IMR-90 (cell line): ENCODE data around the gene CREB1. TPM values are rescaled to one million over a fixed set of nuclear protein-coding genes. Genes with fewer than 3 reads are reported as not detected.
A peak's percentile ranks its signal among the peaks of the same experiment; 100 is the strongest.

ENCODE experiments used
- ATAC-seq: fragments of 200-7000 bp; cut with Tn5 transposase; 2 replicates; pipeline ENCODE4 v1.9.1; 2020; ENCODE audit warnings: low read depth, mild to moderate bottlenecking, moderate library complexity
- BruUV-seq: library from RNA; stranded (reverse); fragments of 400-500 nt; replicated peaks from 2 replicates; lab custom pipeline; 2021; lab: Mats Ljungman, UMichigan
- CTCF ChIA-PET: fragments of 300-600 bp; formaldehyde crosslinking; extraction: SDS; loops from one replicate; lab custom pipeline; 2021; ENCODE audit warnings: antibody characterized with exemption; lab: Yijun Ruan, JAX
- POLR2A ChIA-PET: fragments of 300-600 bp; sonication (Branson Sonifier 250); formaldehyde crosslinking; loops from one replicate; lab custom pipeline; 2022; ENCODE audit warnings: antibody characterized with exemption; ENCODE audit not compliant: unreplicated experiment; lab: Charles Lee
- DNase-seq: peaks from one replicate; pipeline ENCODE4 v3.0.0; 2013
- H2AFZ ChIP-seq: replicated peaks from 2 replicates; pipeline ENCODE3; 2013; ENCODE audit warnings: low read length, mild to moderate bottlenecking; ENCODE audit not compliant: poor library complexity
- H2AK5ac ChIP-seq: 2 replicates; pipeline ENCODE4 v1.6.1; 2013; ENCODE audit warnings: low read depth, low read length, inconsistent platforms
- H2AK9ac ChIP-seq: replicated peaks from 2 replicates; pipeline ENCODE3; 2013; ENCODE audit warnings: mild to moderate bottlenecking, low read depth, low read length, moderate library complexity; ENCODE audit not compliant: poor library complexity
- H2BK120ac ChIP-seq: 2 replicates; pipeline ENCODE4 v1.6.1; 2013; ENCODE audit warnings: low read depth, low read length, inconsistent platforms
- H2BK15ac ChIP-seq: 3 replicates; pipeline ENCODE4 v1.6.1; 2013; ENCODE audit warnings: low read depth, low read length, inconsistent platforms
- H2BK20ac ChIP-seq: 2 replicates; pipeline ENCODE4 v1.6.1; 2013; ENCODE audit warnings: low read depth, mild to moderate bottlenecking, inconsistent platforms, low read length, moderate library complexity
- H2BK5ac ChIP-seq: 2 replicates; pipeline ENCODE4 v1.6.1; 2013; ENCODE audit warnings: mild to moderate bottlenecking, low read depth, low read length, inconsistent platforms; ENCODE audit not compliant: poor library complexity, severe bottlenecking
- H3K14ac ChIP-seq: replicated peaks from 2 replicates; pipeline ENCODE4 v1.6.1; 2013; ENCODE audit warnings: low read depth, low read length, inconsistent platforms
- H3K18ac ChIP-seq: 2 replicates; pipeline ENCODE4 v1.6.1; 2013; ENCODE audit warnings: low read depth, low read length, control low read depth
- H3K23ac ChIP-seq: 2 replicates; pipeline ENCODE4 v1.6.1; 2013; ENCODE audit warnings: low read depth, low read length, inconsistent platforms
- H3K27ac ChIP-seq: 2 replicates; pipeline ENCODE4 v1.5.1; 2013; ENCODE audit warnings: mild to moderate bottlenecking, control low read depth, low read length; ENCODE audit not compliant: insufficient read depth
- H3K27me3 ChIP-seq: 2 replicates; pipeline ENCODE4 v1.6.1; 2013; ENCODE audit warnings: low read length; ENCODE audit not compliant: control insufficient read depth, insufficient read depth
- H3K36me3 ChIP-seq: 2 replicates; pipeline ENCODE4 v1.6.1; 2013; ENCODE audit warnings: low read length, mixed read lengths; ENCODE audit not compliant: control insufficient read depth, insufficient read depth
- H3K4ac ChIP-seq: 2 replicates; pipeline ENCODE4 v1.6.1; 2013; ENCODE audit warnings: low read depth, low read length, inconsistent platforms
- H3K4me1 ChIP-seq: 2 replicates; pipeline ENCODE4 v1.6.1; 2013; ENCODE audit warnings: low read length, mixed read lengths; ENCODE audit not compliant: control insufficient read depth, insufficient read depth
- H3K4me2 ChIP-seq: 2 replicates; pipeline ENCODE4 v1.6.1; 2013; ENCODE audit warnings: low read depth, mild to moderate bottlenecking, control low read depth, low read length, moderate library complexity
- H3K4me3 ChIP-seq: 2 replicates; pipeline ENCODE4 v1.5.1; 2013; ENCODE audit warnings: low read depth, mild to moderate bottlenecking, control low read depth, low read length, moderate library complexity; ENCODE audit not compliant: insufficient read depth
- H3K56ac ChIP-seq: 2 replicates; pipeline ENCODE4 v1.6.1; 2013; ENCODE audit warnings: low read length, inconsistent platforms; ENCODE audit not compliant: insufficient read depth; ENCODE audit errors: extremely low read depth
- H3K79me1 ChIP-seq, 2 experiments: 2 replicates each; pipeline ENCODE4 v1.6.1; 2013; ENCODE audit warnings: low read length in 2 of 2, inconsistent platforms in 1 of 2, low read depth in 1 of 2
- H3K9ac ChIP-seq: 2 replicates; pipeline ENCODE4 v1.6.1; 2013; ENCODE audit warnings: low read depth, low read length, control low read depth
- H3K9me1 ChIP-seq: 2 replicates; pipeline ENCODE4 v1.6.1; 2013; ENCODE audit warnings: low read length, inconsistent platforms; ENCODE audit not compliant: insufficient read depth
- H3K9me3 ChIP-seq: 2 replicates; pipeline ENCODE4 v1.6.1; 2013; ENCODE audit warnings: low read length; ENCODE audit not compliant: control insufficient read depth, insufficient read depth
- H4K20me1 ChIP-seq: 2 replicates; pipeline ENCODE4 v1.6.1; 2013; ENCODE audit warnings: low read length, inconsistent platforms; ENCODE audit not compliant: insufficient read depth
- H4K5ac ChIP-seq: 2 replicates; pipeline ENCODE4 v1.6.1; 2013; ENCODE audit warnings: mild to moderate bottlenecking, low read depth, low read length, control low read depth
- H4K8ac ChIP-seq, 2 experiments: 2 replicates each; pipeline ENCODE4 v1.6.1; 2013; ENCODE audit warnings: low read depth in 2 of 2, low read length in 2 of 2, control low read depth in 1 of 2, inconsistent platforms in 1 of 2
- H4K91ac ChIP-seq: 2 replicates; pipeline ENCODE4 v1.6.1; 2013; ENCODE audit warnings: low read depth, low read length, inconsistent platforms; ENCODE audit not compliant: insufficient read depth
- BHLHE40 ChIP-seq: fragments of 150-350 bp; IDR thresholded peaks from 2 replicates; pipeline ENCODE4 v1.6.1; 2016; ENCODE audit warnings: mild to moderate bottlenecking, low read depth, low read length
- CEBPB ChIP-seq: IDR thresholded peaks from 2 replicates; pipeline ENCODE4 v1.6.1; 2012; ENCODE audit warnings: low read depth, low read length, improper control_type of control experiment
- MAFK ChIP-seq: IDR thresholded peaks from 2 replicates; pipeline ENCODE4 v1.6.1; 2012; ENCODE audit warnings: low read depth, low read length, improper control_type of control experiment
- MXI1 ChIP-seq: IDR thresholded peaks from 2 replicates; pipeline ENCODE4 v1.6.1; 2012; ENCODE audit warnings: low read depth, mild to moderate bottlenecking, low read length, moderate library complexity, borderline replicate concordance
- NFE2L2 ChIP-seq: fragments of 150-350 bp; IDR thresholded peaks from 2 replicates; pipeline ENCODE4 v1.6.1; 2016; ENCODE audit warnings: low read depth, mild to moderate bottlenecking, low read length
- SMC3 ChIP-seq: fragments of 150-350 bp; IDR thresholded peaks from 2 replicates; pipeline ENCODE4 v1.6.1; 2016; ENCODE audit warnings: low read depth, mild to moderate bottlenecking, antibody characterized with exemption, low read length, moderate library complexity
- WGBS, 2 experiments: methylation state at CpG; one replicate each; pipeline versions ENCODE4 v1.1.5 to v1.1.7; 2013; ENCODE audit warnings: missing lambda C conversion rate in 2 of 2; ENCODE audit not compliant: insufficient read length in 1 of 2; ENCODE audit errors: extremely low coverage in 2 of 2; 5-methylcytosine and 5-hydroxymethylcytosine counted together
- dilution Hi-C: fragments of 300-500 bp; cut with HindIII; formaldehyde crosslinking; loops from one replicate; pipeline ENCODE4 v1.14.3; 2018; ENCODE audit warnings: low sequenced_read_pairs; ENCODE audit not compliant: unreplicated experiment
- in situ Hi-C: fragments of 300-500 bp; cut with MboI; formaldehyde crosslinking; loops from 3 replicates; pipeline ENCODE4 v1.14.3; 2019; ENCODE audit warnings: low sequenced_read_pairs, inconsistent platforms, mixed read lengths
- intact Hi-C: fragments of 100-400 bp; cut with micrococcal nuclease; formaldehyde crosslinking; loops from 2 replicates; pipeline ENCODE4 v1.10.0; 2022
- polyA plus RNA-seq, 3 experiments: library from polyadenylated mRNA; depleted of rRNA; stranded (reverse); fragments of >200 nt; gene quantifications; 2 replicates each; pipeline ENCODE4 v1.2.3, GENCODE V29; 2012; ENCODE audit warnings: low replicate concordance in 1 of 3
- total RNA-seq: library from RNA; depleted of rRNA; stranded (reverse); fragments of >200 nt; gene quantifications from 2 replicates; pipeline ENCODE4 v1.2.3, GENCODE V29; 2012
- TF ChIP-seq, protein P1 (sequence below): conservative IDR thresholded peaks from 2 replicates; pipeline ENCODE4 v1.5.1; 2012; ENCODE audit warnings: mild to moderate bottlenecking, low read depth, low read length, improper control_type of control experiment

CREB1 gene
- total and polyA plus RNA-seq, 2 of the 4 experiments (the other 2 are of a cell fraction), result 22.4 to 94.5 TPM

DNA sequence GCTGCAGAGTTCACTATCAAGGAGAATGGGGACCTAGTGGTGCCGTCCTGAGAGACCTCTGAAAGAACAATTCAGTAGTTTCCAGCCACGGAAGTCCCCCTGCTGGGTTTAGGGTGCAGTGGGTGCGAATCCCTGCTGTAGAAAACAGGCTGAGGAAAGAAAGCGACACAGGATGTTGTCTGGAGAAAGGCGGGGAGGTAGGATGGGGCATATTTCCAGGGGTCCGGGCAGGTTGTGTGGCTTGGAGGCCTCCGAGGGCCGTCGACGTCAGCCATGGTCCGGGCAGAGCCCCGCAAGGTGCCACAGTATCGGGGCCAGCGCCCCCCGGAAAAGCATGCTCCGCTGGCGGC, 807 bp upstream of the CREB1 start:
- POLR2A ChIA-PET, result no interaction called here
- peak overlapping the region; percentile 81 for H2BK5ac ChIP-seq
- no TSS peak for BruUV-seq
- H4K91ac ChIP-seq, result peak overlapping the region; percentile 83
- H3K4ac ChIP-seq, result peak overlapping the region; percentile 54
- DNase-seq, result no peak
- TF ChIP-seq NFE2L2 (no peak), BHLHE40 (no peak), MAFK (no peak), SMC3 (no peak), MXI1 (peak; percentile 30; the same call in 1 of the 2 replicates), CEBPB (no peak)
- TF ChIP-seq, protein P1, sequence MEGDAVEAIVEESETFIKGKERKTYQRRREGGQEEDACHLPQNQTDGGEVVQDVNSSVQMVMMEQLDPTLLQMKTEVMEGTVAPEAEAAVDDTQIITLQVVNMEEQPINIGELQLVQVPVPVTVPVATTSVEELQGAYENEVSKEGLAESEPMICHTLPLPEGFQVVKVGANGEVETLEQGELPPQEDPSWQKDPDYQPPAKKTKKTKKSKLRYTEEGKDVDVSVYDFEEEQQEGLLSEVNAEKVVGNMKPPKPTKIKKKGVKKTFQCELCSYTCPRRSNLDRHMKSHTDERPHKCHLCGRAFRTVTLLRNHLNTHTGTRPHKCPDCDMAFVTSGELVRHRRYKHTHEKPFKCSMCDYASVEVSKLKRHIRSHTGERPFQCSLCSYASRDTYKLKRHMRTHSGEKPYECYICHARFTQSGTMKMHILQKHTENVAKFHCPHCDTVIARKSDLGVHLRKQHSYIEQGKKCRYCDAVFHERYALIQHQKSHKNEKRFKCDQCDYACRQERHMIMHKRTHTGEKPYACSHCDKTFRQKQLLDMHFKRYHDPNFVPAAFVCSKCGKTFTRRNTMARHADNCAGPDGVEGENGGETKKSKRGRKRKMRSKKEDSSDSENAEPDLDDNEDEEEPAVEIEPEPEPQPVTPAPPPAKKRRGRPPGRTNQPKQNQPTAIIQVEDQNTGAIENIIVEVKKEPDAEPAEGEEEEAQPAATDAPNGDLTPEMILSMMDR, result 0 out of 2 replicates have a peak, but pooled peaks have one; percentile 7
- peak overlapping the region; percentile 75 to 90 for H4K8ac ChIP-seq
- H4K20me1 ChIP-seq, result peaks cover 12% of the 10 kb centered on the region; the same call in 1 of the 2 replicates
- H3K23ac ChIP-seq, result peak overlapping the region; percentile 92
- in situ Hi-C loops (no loop called here), intact Hi-C loops (loop anchor here (2.0 kb wide), 1 partner anchor 14 kb away; no protein-coding TSS in a partner anchor), dilution Hi-C loops (no loop called here)
- H3K4me3 ChIP-seq, result peak overlapping the region; percentile 100
- H2BK120ac ChIP-seq, result peak overlapping the region; percentile 50
- no peaks in the 10 kb centered on the region for H3K36me3 ChIP-seq
- H2AFZ ChIP-seq, result peak overlapping the region; percentile 94
- no peaks in the 10 kb centered on the region for H3K9me3 ChIP-seq
- H4K5ac ChIP-seq, result peak overlapping the region; percentile 54
- peak overlapping the region; percentile 64 for H3K18ac ChIP-seq
- H3K27me3 ChIP-seq, result no peaks in the 10 kb centered on the region
- H3K56ac ChIP-seq, result peak overlapping the region; percentile 70
- H2BK20ac ChIP-seq, result peak overlapping the region; percentile 8
- no peak overlapping the region for H2BK15ac ChIP-seq
- CTCF ChIA-PET, result no interaction called here
- H2AK9ac ChIP-seq, result peak overlapping the region; percentile 98
- 0% methylated on average over 7 of the region's 17 CpGs; no CpG with 5 or more reads in 1 of the 2 experiments for WGBS, 2 experiments
- H3K14ac ChIP-seq, result peak overlapping the region; percentile 86
- ATAC-seq, result peak; percentile 3
- H3K4me1 ChIP-seq, result no peaks in the 10 kb centered on the region
- peak overlapping the region; percentile 70 for H3K9ac ChIP-seq
- peaks cover 14 to 25% of the 10 kb centered on the region in 2 experiments for H3K79me1 ChIP-seq
- H3K4me2 ChIP-seq, result peak overlapping the region; percentile 78
- H3K27ac ChIP-seq, result peak overlapping the region; percentile 77
- H2AK5ac ChIP-seq, result peak overlapping the region; percentile 60; the same call in 1 of the 2 replicates
- H3K9me1 ChIP-seq, result no peaks in the 10 kb centered on the region; the same call in 1 of the 2 replicates
